HepG2 (cell line): Measurements from ENCODE around the gene ADCY10. TPM values are rescaled to one million over a fixed set of nuclear protein-coding genes. Genes with fewer than 3 reads are reported as not detected.
A peak's percentile ranks its signal among the peaks of the same experiment; 100 is the strongest.

Experiments used
- CHD4 ChIP-seq: fragments of 200-600 bp; sonication (generic); IDR thresholded peaks from 2 replicates; pipeline ENCODE4 v1.7.0; 2017; ENCODE audit warnings: mild to moderate bottlenecking, low read length, borderline replicate concordance
- KDM6A ChIP-seq: IDR thresholded peaks from 2 replicates; pipeline ENCODE4 v1.6.1; 2016; ENCODE audit warnings: low read depth
- SOX13 ChIP-seq, 3 experiments: fragments of 450-650 bp in 1 of 3; sonication (generic) in 1 of 3; formaldehyde crosslinking in 1 of 3; IDR thresholded peaks in 2 of 3; conservative IDR thresholded peaks in 1 of 3; 2 replicates each; pipeline versions ENCODE4 v1.5.0 to v1.6.1; 2016 to 2020; ENCODE audit warnings: antibody characterized with exemption in 1 of 3, mild to moderate bottlenecking in 1 of 3, missing compliant biosample characterization in 1 of 3, missing genetic modification reagents in 1 of 3, moderate library complexity in 1 of 3
- YEATS4 ChIP-seq: sonication (generic); formaldehyde crosslinking; IDR thresholded peaks from 2 replicates; pipeline ENCODE4 v1.4.0; 2020; ENCODE audit warnings: missing genetic modification reagents, borderline replicate concordance
- ZNF350 ChIP-seq: sonication (generic); formaldehyde crosslinking; IDR thresholded peaks from 2 replicates; pipeline ENCODE4 v1.4.0; 2020; ENCODE audit warnings: mild to moderate bottlenecking, low read depth, missing genetic modification reagents, borderline replicate concordance
- ZNF589 ChIP-seq: sonication (generic); formaldehyde crosslinking; conservative IDR thresholded peaks from 2 replicates; pipeline ENCODE4 v1.8.0; 2022; ENCODE audit warnings: mild to moderate bottlenecking, moderate library complexity, missing genetic modification reagents
- ZNF788 ChIP-seq: sonication (generic); formaldehyde crosslinking; IDR thresholded peaks from 2 replicates; pipeline ENCODE4 v1.5.0; 2020; ENCODE audit warnings: mild to moderate bottlenecking, missing genetic modification reagents, borderline replicate concordance
- ZNF883 ChIP-seq: sonication (generic); formaldehyde crosslinking; IDR thresholded peaks from 2 replicates; pipeline ENCODE4 v1.5.1; 2020; ENCODE audit warnings: mild to moderate bottlenecking, missing genetic modification reagents; ENCODE audit errors: not compliant biosample characterization
- polyA plus RNA-seq, 8 experiments: library from polyadenylated mRNA; depleted of rRNA in 3 of 8; stranded (reverse) in 7 of 8; unstranded in 1 of 8; fragments of >200 nt; fragmentation: Illumina TruSeq in 4 of 8; extraction: Trizol in 4 of 8; gene quantifications; 2 replicates each; pipeline versions ENCODE4 v1.2.1 to v1.2.3, GENCODE V29; 2011 to 2016; ENCODE audit warnings: low read depth in 4 of 8, missing spikeins in 1 of 8, mixed read lengths in 1 of 8; ENCODE audit not compliant: insufficient read depth in 1 of 8
- total RNA-seq, 5 experiments: library from RNA; depleted of rRNA; stranded (reverse); fragments of >200 nt; fragmentation: Illumina TruSeq; extraction: Trizol; gene quantifications; 2 replicates each; pipeline ENCODE4 v1.2.3, GENCODE V29; 2016; ENCODE audit warnings: low read depth in 1 of 5
- TF ChIP-seq, protein P1 (sequence below): sonication (generic); formaldehyde crosslinking; IDR thresholded peaks from 2 replicates; pipeline ENCODE4 v1.5.1; 2020; ENCODE audit warnings: mild to moderate bottlenecking, missing genetic modification reagents, moderate library complexity
- TF ChIP-seq, protein P2 (sequence below): IDR thresholded peaks from 2 replicates; pipeline ENCODE4 v1.4.0; 2020; ENCODE audit warnings: mild to moderate bottlenecking, missing genetic modification reagents
- TF ChIP-seq, protein P3 (sequence below): sonication (generic); formaldehyde crosslinking; IDR thresholded peaks from 2 replicates; pipeline ENCODE4 v1.5.0; 2020; ENCODE audit warnings: mild to moderate bottlenecking, missing genetic modification reagents
- TF ChIP-seq, protein P4 (sequence below): sonication (generic); formaldehyde crosslinking; IDR thresholded peaks from 2 replicates; pipeline ENCODE4 v1.4.0; 2020; ENCODE audit warnings: mild to moderate bottlenecking, low read depth, missing genetic modification reagents
- TF ChIP-seq, protein P5 (sequence below): sonication (generic); formaldehyde crosslinking; IDR thresholded peaks from 2 replicates; pipeline ENCODE4 v1.5.1; 2020; ENCODE audit warnings: missing genetic modification reagents, mild to moderate bottlenecking, borderline replicate concordance

The ADCY10 gene
- total and polyA plus RNA-seq, 2 of the 13 experiments (the other 11 are each of a cell fraction or from before 2014, with no cell fraction given) = 0.02 to 0.03 TPM

DNA sequence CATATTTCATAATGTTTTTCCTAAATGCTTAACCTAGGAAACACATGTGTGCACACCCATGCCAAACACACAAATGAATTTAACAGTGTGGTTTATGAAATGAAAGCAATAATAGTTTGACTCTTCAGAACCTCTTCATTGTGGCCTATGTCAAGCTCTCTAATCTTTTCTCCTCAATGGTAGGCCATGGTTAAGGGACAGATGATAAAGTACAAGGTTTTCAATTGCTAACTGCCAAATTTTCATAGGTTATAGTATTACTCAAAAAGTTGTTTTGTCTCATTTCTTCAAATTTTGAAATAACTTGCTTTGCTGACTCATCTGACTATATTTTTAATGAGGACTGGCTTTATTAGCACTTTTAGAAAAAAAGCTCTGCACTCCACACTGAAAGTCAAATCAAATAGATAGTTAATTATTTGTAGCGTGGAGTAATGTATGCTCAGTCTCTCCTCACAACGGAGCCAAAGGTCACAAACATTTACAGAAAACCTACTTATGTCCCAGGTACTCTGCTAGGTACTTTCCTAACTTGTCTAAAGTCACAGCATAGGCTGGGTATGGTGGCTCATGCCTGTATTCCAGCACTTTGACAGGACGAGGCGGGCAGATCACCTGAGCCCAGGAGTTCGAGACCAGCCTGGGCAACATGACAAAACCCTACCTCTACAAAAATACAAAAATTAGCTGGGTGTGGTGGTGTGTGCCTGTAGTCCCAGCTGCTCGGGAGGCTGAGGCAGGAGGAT is 3.0 kb upstream of the ADCY10 start (continued):
- TF ChIP-seq, protein P1, sequence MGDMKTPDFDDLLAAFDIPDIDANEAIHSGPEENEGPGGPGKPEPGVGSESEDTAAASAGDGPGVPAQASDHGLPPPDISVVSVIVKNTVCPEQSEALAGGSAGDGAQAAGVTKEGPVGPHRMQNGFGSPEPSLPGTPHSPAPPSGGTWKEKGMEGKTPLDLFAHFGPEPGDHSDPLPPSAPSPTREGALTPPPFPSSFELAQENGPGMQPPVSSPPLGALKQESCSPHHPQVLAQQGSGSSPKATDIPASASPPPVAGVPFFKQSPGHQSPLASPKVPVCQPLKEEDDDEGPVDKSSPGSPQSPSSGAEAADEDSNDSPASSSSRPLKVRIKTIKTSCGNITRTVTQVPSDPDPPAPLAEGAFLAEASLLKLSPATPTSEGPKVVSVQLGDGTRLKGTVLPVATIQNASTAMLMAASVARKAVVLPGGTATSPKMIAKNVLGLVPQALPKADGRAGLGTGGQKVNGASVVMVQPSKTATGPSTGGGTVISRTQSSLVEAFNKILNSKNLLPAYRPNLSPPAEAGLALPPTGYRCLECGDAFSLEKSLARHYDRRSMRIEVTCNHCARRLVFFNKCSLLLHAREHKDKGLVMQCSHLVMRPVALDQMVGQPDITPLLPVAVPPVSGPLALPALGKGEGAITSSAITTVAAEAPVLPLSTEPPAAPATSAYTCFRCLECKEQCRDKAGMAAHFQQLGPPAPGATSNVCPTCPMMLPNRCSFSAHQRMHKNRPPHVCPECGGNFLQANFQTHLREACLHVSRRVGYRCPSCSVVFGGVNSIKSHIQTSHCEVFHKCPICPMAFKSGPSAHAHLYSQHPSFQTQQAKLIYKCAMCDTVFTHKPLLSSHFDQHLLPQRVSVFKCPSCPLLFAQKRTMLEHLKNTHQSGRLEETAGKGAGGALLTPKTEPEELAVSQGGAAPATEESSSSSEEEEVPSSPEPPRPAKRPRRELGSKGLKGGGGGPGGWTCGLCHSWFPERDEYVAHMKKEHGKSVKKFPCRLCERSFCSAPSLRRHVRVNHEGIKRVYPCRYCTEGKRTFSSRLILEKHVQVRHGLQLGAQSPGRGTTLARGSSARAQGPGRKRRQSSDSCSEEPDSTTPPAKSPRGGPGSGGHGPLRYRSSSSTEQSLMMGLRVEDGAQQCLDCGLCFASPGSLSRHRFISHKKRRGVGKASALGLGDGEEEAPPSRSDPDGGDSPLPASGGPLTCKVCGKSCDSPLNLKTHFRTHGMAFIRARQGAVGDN (CRISPR knock-in tag) = peak; percentile 55
- TF ChIP-seq ZNF788 = peak; percentile 18; the same call in 1 of the 2 replicates
- TF ChIP-seq, protein P2, sequence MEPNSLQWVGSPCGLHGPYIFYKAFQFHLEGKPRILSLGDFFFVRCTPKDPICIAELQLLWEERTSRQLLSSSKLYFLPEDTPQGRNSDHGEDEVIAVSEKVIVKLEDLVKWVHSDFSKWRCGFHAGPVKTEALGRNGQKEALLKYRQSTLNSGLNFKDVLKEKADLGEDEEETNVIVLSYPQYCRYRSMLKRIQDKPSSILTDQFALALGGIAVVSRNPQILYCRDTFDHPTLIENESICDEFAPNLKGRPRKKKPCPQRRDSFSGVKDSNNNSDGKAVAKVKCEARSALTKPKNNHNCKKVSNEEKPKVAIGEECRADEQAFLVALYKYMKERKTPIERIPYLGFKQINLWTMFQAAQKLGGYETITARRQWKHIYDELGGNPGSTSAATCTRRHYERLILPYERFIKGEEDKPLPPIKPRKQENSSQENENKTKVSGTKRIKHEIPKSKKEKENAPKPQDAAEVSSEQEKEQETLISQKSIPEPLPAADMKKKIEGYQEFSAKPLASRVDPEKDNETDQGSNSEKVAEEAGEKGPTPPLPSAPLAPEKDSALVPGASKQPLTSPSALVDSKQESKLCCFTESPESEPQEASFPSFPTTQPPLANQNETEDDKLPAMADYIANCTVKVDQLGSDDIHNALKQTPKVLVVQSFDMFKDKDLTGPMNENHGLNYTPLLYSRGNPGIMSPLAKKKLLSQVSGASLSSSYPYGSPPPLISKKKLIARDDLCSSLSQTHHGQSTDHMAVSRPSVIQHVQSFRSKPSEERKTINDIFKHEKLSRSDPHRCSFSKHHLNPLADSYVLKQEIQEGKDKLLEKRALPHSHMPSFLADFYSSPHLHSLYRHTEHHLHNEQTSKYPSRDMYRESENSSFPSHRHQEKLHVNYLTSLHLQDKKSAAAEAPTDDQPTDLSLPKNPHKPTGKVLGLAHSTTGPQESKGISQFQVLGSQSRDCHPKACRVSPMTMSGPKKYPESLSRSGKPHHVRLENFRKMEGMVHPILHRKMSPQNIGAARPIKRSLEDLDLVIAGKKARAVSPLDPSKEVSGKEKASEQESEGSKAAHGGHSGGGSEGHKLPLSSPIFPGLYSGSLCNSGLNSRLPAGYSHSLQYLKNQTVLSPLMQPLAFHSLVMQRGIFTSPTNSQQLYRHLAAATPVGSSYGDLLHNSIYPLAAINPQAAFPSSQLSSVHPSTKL (CRISPR knock-in tag) = peak; percentile 71
- TF ChIP-seq, protein P3, sequence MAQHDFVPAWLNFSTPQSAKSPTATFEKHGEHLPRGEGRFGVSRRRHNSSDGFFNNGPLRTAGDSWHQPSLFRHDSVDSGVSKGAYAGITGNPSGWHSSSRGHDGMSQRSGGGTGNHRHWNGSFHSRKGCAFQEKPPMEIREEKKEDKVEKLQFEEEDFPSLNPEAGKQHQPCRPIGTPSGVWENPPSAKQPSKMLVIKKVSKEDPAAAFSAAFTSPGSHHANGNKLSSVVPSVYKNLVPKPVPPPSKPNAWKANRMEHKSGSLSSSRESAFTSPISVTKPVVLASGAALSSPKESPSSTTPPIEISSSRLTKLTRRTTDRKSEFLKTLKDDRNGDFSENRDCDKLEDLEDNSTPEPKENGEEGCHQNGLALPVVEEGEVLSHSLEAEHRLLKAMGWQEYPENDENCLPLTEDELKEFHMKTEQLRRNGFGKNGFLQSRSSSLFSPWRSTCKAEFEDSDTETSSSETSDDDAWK (CRISPR knock-in tag) = no peak
- no peak for TF ChIP-seq SOX13 (IDR thresholded peaks at IDR 0.05)
- TF ChIP-seq SOX13 (CRISPR knock-in tag; conservative IDR thresholded peaks at IDR 0.05 in 1 of 2, IDR thresholded peaks at IDR 0.05 in 1 of 2) = peak in 1 of 2 experiments; percentile 53; a peak in 1 of 4 replicates
- TF ChIP-seq ZNF589 = no peak
- TF ChIP-seq ZNF350 (CRISPR knock-in tag) = no peak
- no peak for TF ChIP-seq ZNF883 (CRISPR knock-in tag)
- TF ChIP-seq, protein P4, sequence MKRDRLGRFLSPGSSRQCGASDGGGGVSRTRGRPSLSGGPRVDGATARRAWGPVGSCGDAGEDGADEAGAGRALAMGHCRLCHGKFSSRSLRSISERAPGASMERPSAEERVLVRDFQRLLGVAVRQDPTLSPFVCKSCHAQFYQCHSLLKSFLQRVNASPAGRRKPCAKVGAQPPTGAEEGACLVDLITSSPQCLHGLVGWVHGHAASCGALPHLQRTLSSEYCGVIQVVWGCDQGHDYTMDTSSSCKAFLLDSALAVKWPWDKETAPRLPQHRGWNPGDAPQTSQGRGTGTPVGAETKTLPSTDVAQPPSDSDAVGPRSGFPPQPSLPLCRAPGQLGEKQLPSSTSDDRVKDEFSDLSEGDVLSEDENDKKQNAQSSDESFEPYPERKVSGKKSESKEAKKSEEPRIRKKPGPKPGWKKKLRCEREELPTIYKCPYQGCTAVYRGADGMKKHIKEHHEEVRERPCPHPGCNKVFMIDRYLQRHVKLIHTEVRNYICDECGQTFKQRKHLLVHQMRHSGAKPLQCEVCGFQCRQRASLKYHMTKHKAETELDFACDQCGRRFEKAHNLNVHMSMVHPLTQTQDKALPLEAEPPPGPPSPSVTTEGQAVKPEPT = no peak
- TF ChIP-seq CHD4 = peak; percentile 38; the same call in 1 of the 2 replicates
- TF ChIP-seq, protein P5, sequence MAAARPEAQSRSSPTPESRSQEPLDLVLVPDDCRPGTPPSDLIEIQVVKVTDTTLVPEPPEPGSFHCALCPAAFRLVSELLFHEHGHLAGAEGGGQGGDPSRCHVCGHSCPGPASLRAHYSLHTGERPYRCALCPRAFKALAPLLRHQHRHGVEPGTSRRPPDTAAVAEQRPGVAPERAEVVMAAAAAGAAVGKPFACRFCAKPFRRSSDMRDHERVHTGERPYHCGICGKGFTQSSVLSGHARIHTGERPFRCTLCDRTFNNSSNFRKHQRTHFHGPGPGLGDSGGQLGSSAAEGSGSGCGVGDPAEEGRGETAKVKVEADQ (CRISPR knock-in tag) = 0 out of 2 replicates have a peak, but pooled peaks have one; percentile 36
- TF ChIP-seq YEATS4 (CRISPR knock-in tag) = peak; percentile 31; the same call in 1 of the 2 replicates
- peak; percentile 47 for TF ChIP-seq KDM6A (CRISPR knock-in tag)
